Islet of Langerhans (tissue), 1 donor: Measurements from ENCODE around the gene STOML2.

Experiments
- FAIRE-seq: peaks from one replicate; lab custom pipeline; 2011; peaks lifted over from hg19 to GRCh38; lab: Jason Lieb, UNC

The STOML2 gene

GRCh38 chr9:35072461-35073278 is 30.3 kb downstream of the STOML2 start, which contains the start of gene VCP:
Gene VCP, minus strand, starts transcription at chr9:35072625. Its CDS starts 272 bp downstream, at chr9:35072353.
- FAIRE-seq = peak; percentile 98

- FAIRE-seq = no peak
Observed at GRCh38 chr9:35071814-35072460, 31.0 kb downstream of the STOML2 start.

- FAIRE-seq = peak; percentile 53
Observed at GRCh38 chr9:35070823-35071813, 31.8 kb downstream of the STOML2 start.

GRCh38 chr9:35069020-35069419 is 33.9 kb downstream of the STOML2 start:
- FAIRE-seq = no peak

GRCh38 chr9:35067056-35067455 is 35.9 kb downstream of the STOML2 start:
- FAIRE-seq = no peak

- no peak for FAIRE-seq
Observed at GRCh38 chr9:35060548-35061207, 42.3 kb downstream of the STOML2 start.

- FAIRE-seq = no peak
Observed at GRCh38 chr9:35059438-35059837, 43.5 kb downstream of the STOML2 start.

GRCh38 chr9:35057271-35057620 is 45.7 kb downstream of the STOML2 start:
- FAIRE-seq = no peak

GRCh38 chr9:35056571-35057270 is 46.2 kb downstream of the STOML2 start:
- FAIRE-seq = no peak

- FAIRE-seq = no peak
Observed at GRCh38 chr9:35054871-35055644, 47.9 kb downstream of the STOML2 start.

- FAIRE-seq = no peak
Observed at GRCh38 chr9:35054185-35054835, 48.6 kb downstream of the STOML2 start.

- FAIRE-seq = no peak
Observed at GRCh38 chr9:35051069-35051967, 51.6 kb downstream of the STOML2 start.
